Measurements from ENCODE around the gene PLXDC1.

The PLXDC1 gene

DNA sequence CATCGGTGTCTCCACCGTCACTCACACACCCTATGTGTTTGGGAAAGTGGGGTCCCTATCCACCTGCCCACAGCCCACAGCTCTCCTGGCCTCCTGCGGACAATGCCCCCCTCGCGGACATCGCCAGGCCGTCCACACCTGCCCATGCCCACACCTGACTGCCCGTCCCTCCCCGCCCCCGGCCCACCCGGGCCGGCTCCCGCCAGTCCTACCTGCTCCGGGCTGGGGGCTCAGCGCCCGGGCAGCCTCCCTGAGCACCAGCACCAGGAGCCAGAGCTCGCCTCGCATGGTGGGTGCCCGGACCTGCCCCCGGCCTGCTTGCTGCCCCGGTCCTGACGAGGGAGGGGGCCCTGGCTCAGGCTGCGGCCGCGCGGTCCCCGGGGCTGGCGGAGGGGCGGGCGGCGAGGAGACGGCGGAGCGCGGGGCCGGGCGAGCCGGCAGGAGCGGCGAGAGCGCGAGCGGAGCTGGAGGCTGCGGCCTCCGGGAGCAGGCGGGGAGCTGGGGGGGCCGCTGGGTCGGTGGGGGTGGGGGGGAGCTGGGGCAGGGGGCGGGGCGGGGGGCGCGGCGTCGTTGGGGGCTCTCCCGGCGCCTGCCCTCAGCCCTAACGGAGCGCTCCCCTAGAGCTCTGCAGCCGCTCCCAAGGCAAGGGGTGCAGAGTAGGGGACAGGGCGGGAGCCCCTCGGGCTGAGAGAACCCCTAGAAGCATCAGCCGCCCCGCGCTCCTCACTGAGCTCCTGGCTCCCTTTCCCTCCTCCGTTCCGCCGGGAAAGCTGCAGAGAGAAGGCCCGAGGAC lies at the start of gene PLXDC1:
TSS of gene PLXDC1 (minus strand) at position 488 of the 793 bp plus-strand sequence. CDS start at position 288, 200 bp downstream.
- ChIA-PET POLR2A (ENCODE audit: low non-redundant PET) (interaction anchor here (0.7 kb wide), 1 partner anchor 77 kb away, joined by 4 read pairs; no protein-coding TSS in a partner anchor), CTCF (interaction anchor here (0.7 to 4.8 kb wide), 2 partner anchors 13 to 167 kb away, joined by 5 to 91 read pairs; no protein-coding TSS in a partner anchor)
- no peak for TF ChIP-seq CTCF (conservative IDR thresholded peaks at IDR 0.05; ENCODE audit: low read depth)
- DNase-seq (ENCODE audit: low spot score) = no peak
- peak within 1 kb of the TSS; percentile 90; the same call in 1 of the 2 replicates for H3K27ac ChIP-seq

DNA sequence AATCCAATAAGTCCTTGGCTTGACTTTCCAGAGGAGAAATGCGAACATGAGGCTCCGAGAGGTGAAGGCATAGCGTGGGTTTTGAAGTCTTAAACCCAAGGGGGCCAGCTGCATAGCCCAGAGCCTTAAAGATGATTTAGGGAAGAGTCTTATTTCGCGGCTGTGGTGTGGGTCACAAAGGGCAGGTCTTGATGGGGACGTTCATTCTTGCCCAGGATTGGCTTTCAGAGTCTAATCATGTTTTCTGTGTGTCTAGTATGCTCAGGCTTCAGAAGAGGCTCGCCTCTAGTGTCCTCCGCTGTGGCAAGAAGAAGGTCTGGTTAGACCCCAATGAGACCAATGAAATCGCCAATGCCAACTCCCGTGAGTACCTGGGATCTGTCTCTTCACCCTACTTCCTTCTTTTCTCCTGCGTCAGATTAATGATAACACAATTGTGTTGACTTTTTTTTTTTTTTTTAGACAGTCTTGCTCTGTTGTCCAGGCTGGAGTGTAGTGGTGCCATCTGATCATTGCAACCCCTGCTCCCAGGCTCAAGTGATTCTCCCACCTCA lies 49.6 kb upstream of the PLXDC1 start:
- POLR2A ChIA-PET (ENCODE audit: low non-redundant PET) = interaction anchor here (0.7 kb wide), 1 partner anchor 1102 kb away, joined by 7 read pairs; no protein-coding TSS in a partner anchor
- TF ChIP-seq CTCF (conservative IDR thresholded peaks at IDR 0.05; ENCODE audit: low read depth) = no peak
- CTCF ChIA-PET = interaction anchor here (0.7 kb wide), 1 partner anchor 37 kb away, joined by 4 read pairs; no protein-coding TSS in a partner anchor
- DNase-seq (ENCODE audit: low spot score) = no peak
- peak overlapping the region; percentile 88 for H3K27ac ChIP-seq

- H3K27ac ChIP-seq = peak within 1 kb of the TSS; percentile 88
- TF ChIP-seq CTCF (conservative IDR thresholded peaks at IDR 0.05; ENCODE audit: low read depth) = no peak
- ChIA-PET POLR2A (ENCODE audit: low non-redundant PET) (interaction anchor here (0.5 to 1.5 kb wide), 7 partner anchors 21 to 251 kb away, joined by 3 to 7 read pairs (median 4); partner anchors contain the start of gene FBXL20), CTCF (interaction anchor here (0.7 to 1.1 kb wide), 6 partner anchors 25 to 1107 kb away, joined by 3 to 6 read pairs (median 5); no protein-coding TSS in a partner anchor)
- peak; percentile 84 for DNase-seq (ENCODE audit: low spot score)
Measured at GRCh38 chr17:39200070-39200879, 48.8 kb upstream of the PLXDC1 start, which contains the start of gene RPL19. Gene RPL19 (plus strand): TSS chr17:39200283. CDS start chr17:39200345, 62 bp downstream.

DNA sequence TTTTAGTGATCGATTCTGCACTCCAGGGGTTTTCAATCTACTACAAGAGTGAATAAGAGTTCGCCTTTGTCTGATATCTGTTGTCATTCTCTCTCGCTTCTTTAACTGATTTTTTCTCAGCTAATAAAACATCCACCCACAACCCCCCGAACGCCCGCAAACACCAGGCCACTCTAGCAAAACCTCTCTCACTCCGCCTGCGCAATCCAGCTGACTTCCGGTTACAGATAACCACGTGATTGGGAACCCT lies 48.3 kb upstream of the PLXDC1 start:
- TF ChIP-seq CTCF (conservative IDR thresholded peaks at IDR 0.05; ENCODE audit: low read depth) = no peak
- ChIA-PET CTCF (interaction anchor here (0.5 to 1.1 kb wide), 6 partner anchors 24 to 1108 kb away, joined by 3 to 6 read pairs (median 5); no protein-coding TSS in a partner anchor), POLR2A (ENCODE audit: low non-redundant PET) (interaction anchor here (0.5 to 1.5 kb wide), 6 partner anchors 21 to 240 kb away, joined by 3 to 7 read pairs (median 4); partner anchors contain the start of gene FBXL20)
- peak; percentile 96 for DNase-seq (ENCODE audit: low spot score)
- peak overlapping the region; percentile 88 for H3K27ac ChIP-seq

GRCh38 chr17:39198186-39198566 lies 46.7 kb upstream of the PLXDC1 start:
- H3K27ac ChIP-seq = peak overlapping the region; percentile 88
- CTCF ChIA-PET = no interaction called here
- no peak for TF ChIP-seq CTCF (conservative IDR thresholded peaks at IDR 0.05; ENCODE audit: low read depth)
- POLR2A ChIA-PET (ENCODE audit: low non-redundant PET) = interaction anchor here (0.8 kb wide), 1 partner anchor 25 kb away, joined by 3 read pairs; no protein-coding TSS in a partner anchor
- no peak for DNase-seq (ENCODE audit: low spot score)

Data from RWPE1 (cell line).